HG02852 (cell line): ENCODE data around the gene ANKRD55.
"Not testable (repeated sequence)": the region's sequence is repeated elsewhere in the genome, so short reads cannot be mapped to it uniquely, and the experiment has no call there.

Experiments used
- ATAC-seq: cut with Tn5 transposase; IDR thresholded peaks from one replicate; pipeline ENCODE4 v1.9.1; 2021; ENCODE audit warnings: mild to moderate bottlenecking, moderate library complexity; ENCODE audit not compliant: unreplicated experiment

Gene ANKRD55

DNA sequence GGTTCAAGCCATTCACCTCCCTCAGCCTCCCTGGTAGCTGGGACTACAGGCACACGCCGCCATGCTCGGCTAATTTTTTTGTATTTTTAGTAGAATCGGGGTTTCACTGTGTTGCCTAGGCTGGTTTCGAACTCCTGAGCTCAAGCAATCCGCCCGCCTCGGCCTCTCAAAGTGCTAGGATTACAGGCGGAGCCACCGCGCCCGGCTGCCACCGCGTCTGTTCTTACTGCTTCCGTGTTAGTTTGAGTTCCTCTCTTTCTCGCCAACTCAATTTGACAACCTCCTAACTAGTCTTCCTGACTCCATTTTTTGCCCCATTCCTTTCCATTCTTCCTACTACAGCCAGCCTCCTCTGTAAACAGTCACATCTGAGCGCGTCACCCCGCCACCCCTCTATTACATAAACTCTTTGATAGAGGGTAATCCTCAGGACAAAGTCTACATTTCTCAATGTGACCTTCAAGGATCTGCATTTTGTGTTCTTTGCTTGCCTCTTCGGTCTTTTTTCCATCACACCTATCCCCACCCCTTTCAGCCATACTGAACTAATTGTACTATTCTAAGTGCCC is 149.8 kb downstream of the ANKRD55 start:
- no peak for ATAC-seq

DNA sequence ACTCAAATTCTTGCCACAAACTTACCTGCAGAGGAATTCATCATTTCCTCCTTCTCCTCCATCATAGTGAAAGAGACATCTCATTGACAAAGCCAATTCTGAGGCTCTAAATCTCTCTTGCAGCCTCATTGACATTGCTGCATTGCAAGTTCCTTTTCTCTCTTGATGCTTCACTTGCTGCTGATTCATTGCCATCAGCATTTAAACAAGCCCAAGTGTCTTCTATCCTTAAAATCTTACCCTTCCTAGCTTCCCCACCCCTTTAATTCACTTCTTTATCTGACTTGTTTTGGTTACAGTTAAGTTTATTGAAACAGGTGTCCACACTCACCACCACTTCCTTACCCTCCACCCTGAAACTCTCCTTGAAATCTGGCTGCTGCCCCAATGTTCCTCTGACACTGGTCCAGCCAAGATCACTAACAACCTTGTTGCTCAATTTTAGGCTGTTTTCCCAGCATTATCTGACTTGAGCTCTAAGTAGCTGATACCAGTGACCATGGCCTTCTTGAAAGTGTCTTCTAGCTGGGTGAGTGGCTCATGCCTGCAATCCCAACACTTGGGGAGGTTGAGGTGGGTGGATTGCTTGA is 152.0 kb downstream of the ANKRD55 start:
- peak; percentile 40 for ATAC-seq

DNA sequence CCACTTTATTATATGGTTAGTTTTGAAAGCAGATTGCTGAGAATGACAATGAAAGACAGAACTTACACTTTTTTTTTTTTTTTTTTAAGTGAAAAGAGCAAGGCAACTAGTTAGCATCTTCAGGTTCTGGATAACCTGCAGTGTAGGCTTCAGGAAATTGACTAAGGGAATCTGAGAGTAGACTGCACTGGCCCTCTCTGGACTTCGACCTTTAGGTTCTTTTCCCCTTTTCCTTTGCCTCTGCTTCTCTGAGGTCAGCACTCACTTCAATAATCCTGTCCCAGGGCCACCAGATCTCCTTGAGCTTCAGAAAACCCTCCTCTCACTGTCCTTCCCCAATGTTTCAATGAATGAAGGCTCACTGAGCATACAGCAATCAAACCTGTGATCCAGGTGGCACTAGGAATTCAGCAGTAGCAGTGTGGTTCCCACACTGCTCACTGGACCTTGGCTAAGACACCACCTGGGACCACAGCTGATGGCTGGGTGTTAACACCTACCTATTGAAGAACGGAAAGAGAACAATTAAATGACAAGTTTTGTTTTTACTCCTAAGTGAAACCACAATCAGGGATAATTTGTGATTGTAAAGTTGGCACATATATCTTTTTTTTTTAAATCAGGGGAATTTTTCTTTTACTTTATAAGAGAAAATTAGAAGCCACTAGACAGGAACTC is 152.6 kb downstream of the ANKRD55 start:
- ATAC-seq: peak; percentile 68

DNA sequence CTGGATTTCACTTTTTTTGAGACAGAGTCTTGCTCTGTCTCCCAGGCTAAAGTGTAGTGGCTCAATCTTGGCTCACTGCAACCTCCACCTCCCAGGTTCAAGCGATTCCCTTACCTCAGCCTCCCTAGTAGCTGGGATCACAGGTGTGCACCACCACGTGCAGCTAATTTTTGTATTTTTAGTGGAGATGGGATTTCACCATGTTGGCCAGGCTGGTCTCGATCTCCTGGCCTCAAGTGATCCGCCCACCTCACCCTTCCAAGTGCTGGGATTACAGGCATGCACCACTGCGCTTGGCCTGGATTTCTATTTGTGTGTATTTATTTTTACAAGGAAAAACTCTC is 154.0 kb downstream of the ANKRD55 start:
- not testable (repeated sequence) for ATAC-seq

DNA sequence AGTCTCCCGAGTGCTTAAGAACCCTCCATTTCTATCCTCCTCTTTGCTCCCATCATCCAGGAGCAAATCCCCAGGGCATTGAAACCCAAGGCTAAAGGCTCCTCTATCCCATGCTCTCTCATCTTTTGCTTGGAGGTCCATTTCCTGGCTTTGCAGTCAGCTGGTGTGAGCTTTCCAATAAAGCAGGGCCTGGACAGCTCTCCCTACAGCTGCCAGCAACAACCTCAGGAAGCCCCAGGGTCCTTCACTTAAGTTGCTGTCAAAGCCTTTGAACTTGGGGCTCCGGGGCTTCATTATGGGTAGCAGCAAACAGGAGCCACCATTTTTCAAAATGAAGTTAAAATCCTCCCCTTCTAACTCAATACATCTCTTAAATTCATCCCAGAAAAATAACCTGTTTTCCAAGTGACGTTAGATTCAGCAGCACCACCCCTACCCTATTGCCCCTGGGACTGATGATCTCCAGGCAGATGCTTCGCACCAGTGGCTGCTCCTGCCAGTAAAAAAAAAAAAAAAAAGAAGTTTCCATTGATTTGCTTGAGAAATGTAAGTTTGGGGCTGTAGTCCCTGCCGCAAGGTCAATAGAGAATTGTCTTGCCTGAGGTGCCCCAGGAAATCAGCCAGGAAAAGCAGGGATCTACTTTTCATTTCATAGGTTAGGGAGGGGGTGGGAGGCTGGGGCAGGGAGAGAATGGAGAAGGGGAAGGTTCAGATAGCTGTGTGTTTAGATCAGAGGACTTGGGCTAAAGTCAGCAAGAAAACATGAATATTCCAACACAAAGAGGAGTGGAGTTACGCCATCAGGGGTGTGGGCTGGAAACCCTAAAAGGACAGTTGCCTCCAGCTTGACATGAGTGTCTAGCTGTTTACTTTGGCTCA is 154.6 kb downstream of the ANKRD55 start:
- ATAC-seq: no peak

DNA sequence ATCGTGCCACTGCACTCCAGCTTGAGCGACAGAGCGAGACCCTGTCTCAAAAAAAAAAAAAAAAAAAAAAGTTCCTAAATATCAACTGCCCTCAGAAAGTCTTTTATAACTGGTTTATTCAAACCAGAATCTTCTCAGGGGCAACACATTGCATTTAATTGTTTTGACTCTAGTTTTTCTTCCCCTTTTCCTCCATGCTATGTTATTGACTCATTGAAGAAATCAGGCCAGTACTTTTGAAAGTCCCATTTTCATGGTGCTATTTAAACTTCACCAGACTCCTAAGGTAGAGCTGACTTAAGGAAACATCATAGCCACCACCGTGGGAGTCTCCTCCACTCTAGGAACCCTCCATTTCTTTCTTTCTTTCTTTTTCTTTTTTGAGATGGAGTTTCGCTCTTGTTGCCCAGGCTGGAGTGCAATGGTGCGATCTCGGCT is 155.3 kb downstream of the ANKRD55 start:
- no peak for ATAC-seq

DNA sequence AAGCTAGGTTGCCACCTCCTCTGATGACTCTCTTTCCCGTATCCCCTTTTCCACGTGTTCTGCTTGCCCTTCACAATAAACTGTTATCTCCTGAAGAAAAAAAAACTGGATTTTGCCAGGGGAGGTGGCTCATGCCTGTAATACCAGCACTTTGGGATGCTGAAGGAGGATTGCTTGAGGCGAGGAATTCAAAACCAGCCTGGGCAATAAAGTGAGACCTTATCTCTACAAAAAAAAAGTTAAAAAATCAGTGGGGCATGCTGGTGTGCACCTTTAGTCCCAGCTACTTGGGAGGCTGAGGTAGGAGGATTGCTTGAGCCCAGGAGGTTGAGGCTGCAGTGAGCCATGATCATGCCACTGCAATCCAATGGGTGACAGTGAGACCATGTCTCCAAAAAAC is 156.6 kb downstream of the ANKRD55 start:
- ATAC-seq: no peak

DNA sequence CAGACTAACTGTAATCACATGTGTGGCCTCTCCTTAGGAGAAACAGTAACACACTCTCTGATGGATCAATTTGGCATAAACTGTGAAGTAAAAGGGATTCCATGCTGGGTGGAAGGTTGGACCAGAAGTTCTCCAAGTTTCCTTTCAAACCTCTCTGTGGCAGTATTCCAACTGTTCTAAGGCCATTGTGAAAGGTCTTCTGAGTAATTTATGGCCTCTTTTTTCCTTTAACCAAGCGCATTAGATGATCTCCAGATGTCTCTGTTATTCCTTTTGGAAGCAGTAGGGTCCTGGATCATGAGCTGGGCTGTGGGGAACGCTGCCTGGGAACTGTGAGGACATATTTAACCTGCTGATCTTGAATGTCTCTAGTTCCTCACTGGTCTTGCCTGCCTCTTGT is 157.8 kb downstream of the ANKRD55 start:
- ATAC-seq: no peak

DNA sequence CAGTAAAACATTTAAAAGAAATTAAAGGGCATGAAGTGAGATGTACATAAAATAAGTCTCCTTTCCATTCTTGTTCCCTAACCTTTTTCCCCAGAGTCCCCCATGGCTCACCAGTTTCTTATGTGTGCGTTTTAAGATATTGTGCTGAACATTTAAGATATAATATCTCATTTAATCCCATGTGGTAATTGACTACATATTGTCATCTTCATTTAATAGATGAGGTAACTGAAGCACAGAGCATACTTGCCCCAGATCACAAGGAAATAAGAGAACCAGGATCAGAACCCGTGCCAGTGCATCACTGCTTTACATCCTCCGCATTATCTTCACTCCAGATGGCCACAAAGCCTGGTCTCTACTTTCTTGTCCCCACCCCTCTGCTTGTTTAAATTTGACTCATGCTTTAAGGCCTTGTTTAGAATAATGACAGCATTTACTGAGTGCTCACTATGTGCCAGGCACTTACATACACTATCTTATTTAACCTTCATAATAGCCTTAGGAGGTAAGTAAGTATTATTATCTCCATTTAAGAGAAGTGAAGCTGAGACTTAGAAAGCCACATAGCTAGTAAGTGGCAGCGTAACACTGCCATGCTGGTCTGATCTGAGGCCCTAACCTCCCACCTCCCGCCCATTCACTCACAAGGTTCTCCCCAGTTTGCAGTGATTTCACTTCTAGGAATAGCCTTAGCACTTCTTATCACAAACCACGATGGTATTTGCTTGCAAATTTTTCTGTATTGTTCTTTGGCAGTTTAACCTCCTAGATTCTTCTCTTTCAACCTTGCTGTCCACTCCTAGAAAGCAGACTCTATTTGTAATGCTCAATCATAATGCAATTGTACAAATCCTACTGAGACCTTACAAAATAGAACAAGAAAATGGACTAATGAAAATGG is 160.0 kb downstream of the ANKRD55 start:
- no peak for ATAC-seq

DNA sequence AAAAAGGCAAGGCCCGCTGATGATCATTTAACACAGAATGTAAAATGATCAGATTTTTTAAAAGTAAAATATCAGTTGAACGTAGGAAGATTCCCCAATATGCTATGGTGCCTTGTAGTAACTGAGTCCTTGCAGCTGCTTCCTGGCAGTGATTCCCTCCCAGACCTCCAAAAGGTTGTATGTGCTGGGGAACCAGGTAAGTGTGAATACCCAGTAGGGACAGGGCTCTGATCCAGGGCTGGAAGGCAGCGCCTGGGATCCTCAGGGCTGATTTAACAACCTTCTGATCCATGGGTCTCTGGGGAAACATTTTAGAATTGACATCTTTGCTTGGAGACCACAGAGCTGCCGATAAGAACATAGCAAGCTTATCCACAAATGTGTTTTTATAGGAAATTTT is 161.7 kb downstream of the ANKRD55 start:
- no peak for ATAC-seq

DNA sequence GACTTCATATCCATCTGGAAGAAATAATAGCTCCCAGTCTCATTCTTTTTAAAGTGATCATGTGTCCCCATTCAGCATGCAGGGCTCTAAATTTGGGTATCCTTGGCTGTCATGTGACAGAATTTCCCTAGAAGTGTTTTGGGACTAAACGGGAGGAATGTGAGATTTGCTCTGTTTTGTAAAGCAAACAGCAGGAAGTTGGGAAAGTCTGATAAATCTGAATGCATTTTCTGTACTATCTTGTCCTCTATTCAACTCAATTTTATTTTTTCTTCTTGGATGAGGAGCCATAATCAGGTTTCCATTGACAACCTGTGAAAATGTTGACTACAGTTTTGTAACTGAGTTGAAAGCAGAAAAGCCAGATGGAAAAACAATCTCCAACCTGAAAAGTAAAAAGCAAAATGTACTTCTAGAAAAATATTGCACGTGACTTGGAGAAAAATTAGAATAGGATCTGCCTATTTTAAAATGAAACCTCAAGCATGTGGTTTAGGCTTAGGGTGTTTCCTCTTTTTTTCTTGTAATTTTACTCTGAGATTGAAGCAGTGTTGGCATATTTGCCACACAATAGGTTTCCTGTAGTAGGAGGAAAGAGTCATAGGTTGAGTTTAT is 162.2 kb downstream of the ANKRD55 start:
- ATAC-seq: no peak

DNA sequence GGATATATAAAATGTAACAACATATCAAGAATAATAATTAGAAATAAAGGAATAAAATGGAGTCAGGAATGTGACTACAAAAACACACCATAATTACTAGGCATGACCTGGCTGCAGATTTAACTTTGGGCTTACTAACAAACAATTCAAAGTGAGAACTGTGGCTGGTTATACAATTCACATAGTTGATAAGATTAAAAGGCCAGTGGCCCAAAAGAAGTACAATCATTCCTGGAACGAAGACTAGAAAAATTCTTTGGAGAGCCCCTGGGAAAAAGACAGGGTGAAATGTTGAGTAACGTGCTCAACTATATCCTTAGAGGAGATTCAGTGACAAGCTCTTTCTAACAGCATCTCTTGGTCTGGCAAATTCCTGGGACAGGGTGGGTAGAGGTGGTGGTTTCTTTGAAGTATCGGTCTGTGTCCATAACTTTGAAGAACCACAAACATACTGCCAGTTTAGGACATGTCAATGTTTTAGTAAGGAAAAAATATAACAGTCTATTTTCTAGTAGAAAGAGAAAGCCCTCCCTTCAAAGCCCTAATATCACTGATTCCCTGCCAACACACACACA is 163.4 kb downstream of the ANKRD55 start:
- no peak for ATAC-seq

DNA sequence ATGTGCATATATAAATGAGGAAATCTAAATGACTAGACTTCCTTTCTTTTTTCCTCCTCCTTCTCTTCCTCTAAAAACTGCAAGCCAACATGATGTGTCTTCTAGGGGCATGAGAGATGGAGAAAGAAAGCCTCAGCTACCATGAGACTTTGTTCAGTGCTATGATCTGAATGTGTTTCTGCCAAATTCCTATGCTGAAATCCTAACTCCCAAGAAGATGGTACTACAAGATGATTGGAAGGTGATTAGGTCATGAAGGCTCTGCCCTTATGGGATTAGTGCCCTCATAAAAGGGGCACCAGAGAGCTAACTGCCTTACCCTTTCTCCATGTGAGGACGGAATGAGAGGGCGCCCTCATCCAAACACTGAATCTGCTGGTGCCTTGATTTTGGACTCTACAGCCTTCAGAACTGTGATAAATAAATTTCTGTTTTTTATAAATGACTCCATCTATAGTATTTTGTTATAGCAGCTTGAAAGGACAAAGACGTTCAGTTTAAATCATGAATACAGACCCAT is 166.1 kb downstream of the ANKRD55 start:
- no peak for ATAC-seq

DNA sequence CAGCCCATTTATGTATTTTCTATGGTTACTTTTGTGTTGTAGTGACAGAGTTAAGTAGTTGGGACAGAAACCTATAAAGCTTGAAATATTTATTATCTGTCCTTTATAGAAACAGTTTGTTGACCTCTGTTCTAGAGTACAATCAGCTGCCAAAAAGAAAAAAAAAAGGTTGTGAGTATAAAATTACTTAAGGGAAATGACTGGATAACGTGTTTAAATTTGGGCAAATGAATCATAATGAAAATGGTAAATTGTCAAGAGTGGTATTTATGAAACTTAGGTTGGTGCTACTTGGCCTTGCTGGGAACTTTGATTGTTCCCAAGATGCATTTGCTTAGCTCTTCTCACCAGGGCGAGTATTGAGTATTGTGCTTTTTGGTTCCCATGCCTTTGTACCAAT is 168.1 kb downstream of the ANKRD55 start:
- ATAC-seq: no peak

DNA sequence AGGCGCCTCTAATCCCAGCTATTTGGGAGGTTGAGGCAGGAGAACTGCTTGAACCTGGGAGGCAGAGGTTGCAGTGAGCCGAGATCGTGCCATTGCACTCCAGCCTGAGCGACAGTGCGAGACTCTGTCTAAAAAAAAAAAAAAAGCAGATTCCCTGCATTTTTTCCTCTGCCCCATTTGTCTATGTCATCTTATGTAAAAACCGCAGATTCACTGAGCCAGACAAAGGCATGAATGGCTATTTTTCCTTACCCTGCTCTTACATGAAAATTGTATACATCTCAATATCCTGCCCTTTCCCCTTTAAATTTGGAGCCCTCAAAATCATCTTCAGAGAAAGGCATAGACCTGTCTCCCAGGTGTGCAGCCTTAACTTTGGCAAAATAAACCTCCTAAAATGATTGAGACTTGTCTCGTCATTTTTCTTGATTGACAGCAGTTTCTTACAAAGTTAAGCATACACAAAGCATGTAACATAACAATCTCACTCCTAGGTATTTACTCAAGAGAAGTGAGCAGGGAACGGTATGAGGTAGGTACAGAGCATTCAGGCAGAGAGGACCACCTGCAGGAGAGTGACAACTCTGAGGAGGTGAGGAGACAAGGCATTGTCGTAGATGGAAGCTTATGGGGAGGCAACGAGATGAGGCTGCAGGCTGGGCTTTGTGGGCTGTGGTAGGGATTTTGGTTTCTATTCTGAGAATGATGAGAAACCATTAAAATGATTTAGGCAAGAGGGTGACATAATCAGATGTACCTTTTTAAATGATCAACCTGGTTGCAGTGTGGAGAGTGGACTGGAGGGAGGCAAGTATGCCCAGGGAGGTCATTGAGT is 172.6 kb downstream of the ANKRD55 start:
- no peak for ATAC-seq

DNA sequence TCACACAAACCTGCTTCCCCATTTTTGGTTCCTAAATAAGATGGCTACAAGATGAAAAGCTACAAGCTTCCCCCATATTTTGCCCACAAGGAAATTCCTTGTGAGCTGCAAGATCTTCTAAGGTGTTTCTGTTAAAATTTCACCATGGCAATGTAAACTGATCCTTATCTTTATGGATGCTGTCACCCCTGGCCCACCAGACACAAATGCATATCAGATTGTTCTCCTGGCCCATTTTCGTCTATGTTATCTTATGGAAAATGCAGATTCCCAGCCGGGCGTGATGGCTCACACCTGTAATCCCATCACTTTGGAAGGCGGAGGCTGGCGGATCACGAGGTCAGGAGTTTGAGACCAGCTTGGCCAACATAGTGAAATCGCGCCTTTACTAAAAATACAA is 173.3 kb downstream of the ANKRD55 start:
- no peak for ATAC-seq

DNA sequence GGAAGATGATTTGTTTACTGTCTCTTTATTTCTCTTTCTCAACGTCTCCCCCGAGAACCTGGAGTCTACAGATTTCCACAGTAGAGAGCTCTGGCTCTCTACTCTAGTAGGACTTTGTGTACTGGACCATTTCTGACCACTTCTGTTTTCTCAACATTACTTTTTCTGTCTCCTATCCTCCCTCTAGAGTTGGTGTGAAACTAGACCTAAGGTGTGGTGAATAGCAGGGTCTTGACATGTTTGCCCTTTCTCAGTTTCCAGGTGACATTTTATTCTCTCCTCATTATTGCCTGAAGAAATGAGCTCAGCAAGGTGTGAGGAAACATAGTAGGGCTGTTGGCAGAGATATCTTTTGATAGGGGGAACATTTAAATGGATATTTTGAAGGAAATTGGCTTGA is 176.3 kb downstream of the ANKRD55 start:
- peak; percentile 74 for ATAC-seq

DNA sequence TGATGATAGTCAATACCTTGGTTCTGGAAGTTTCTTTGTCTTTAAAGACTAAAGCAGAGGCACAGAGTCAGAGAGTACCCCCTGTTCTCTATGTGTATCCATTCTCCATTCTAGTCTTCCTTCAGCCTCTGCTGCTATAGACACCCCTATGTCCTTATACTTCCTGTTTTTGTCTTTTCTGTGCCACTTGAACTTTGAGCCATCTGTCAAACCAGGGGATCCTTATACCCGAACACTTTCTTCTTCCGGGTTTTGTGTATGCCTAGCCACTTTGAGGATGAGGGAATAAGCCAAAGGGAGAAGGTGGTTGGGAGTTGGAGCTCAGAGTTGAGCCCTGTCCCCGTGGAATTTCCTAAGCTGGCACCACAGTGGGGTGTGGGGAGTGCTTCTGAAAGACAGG is 177.3 kb downstream of the ANKRD55 start:
- ATAC-seq: no peak

DNA sequence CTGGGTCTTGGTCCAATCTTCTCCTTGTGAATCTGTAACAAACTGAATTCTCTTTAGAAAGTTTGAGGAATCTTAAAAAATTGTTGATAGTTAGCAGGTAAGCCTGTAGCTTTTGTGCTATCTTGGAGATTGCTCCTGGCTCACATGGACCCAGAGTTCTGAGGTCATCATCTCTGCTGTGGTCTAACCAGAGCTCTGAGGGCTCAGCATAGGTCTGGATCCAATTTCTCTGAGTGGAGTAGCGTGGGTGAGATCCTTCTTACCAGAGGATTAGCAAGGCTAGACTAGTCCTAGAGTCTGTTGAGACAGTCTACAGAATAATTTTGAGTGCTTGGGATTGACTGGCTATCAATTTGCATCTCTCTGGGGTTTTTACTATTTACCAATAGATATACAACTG is 177.8 kb downstream of the ANKRD55 start:
- no peak for ATAC-seq
